NB4 (cell line): ENCODE results near the gene CDRT4.
A peak's percentile ranks its signal among the peaks of the same experiment; 100 is the strongest.
"Not testable (repeated sequence)": the region's sequence is repeated elsewhere in the genome, so short reads cannot be mapped to it uniquely, and the experiment has no call there.

Experiments
- DNase-seq: peaks from one replicate; pipeline ENCODE4 v3.0.0; 2010; ENCODE audit warnings: low read depth
- H3K4me3 ChIP-seq: one replicate; pipeline ENCODE4 v1.5.1; 2011; ENCODE audit warnings: mild to moderate bottlenecking, low read depth, low read length, moderate library complexity
- CTCF ChIP-seq: IDR thresholded peaks from one replicate; pipeline ENCODE4 v1.5.1; 2012; ENCODE audit warnings: low read depth, low read length
- MAX ChIP-seq: IDR thresholded peaks from 2 replicates; pipeline ENCODE4 v1.6.1; 2011; ENCODE audit warnings: low read depth, low read length
- MYC ChIP-seq: IDR thresholded peaks from 2 replicates; pipeline ENCODE4 v1.6.1; 2011; ENCODE audit warnings: low read depth, low read length
- POLR2A ChIP-seq: IDR thresholded peaks from 2 replicates; pipeline ENCODE4 v1.6.1; 2011; ENCODE audit warnings: mild to moderate bottlenecking; ENCODE audit not compliant: insufficient read length; ENCODE audit errors: extremely low read depth

The CDRT4 gene

GRCh38 chr17:15446036-15446435 is 21.4 kb downstream of the CDRT4 start:
- H3K4me3 ChIP-seq: no peak overlapping the region
- TF ChIP-seq CTCF (peak; percentile 23), MAX (no peak)
- DNase-seq: peak; percentile 21

GRCh38 chr17:15444805-15445204 is 22.6 kb downstream of the CDRT4 start:
- DNase-seq: peak; percentile 15
- TF ChIP-seq MAX: no peak
- TF ChIP-seq CTCF: no peak
- no peak for TF ChIP-seq MYC
- TF ChIP-seq POLR2A: no peak
- no peak overlapping the region for H3K4me3 ChIP-seq

GRCh38 chr17:15442311-15443180 is 24.9 kb downstream of the CDRT4 start:
- no peak for DNase-seq
- H3K4me3 ChIP-seq: no peak overlapping the region
- TF ChIP-seq MAX: no peak
- TF ChIP-seq MYC: no peak
- TF ChIP-seq CTCF: no peak
- TF ChIP-seq POLR2A: no peak

GRCh38 chr17:15441315-15441714 is 26.1 kb downstream of the CDRT4 start:
- no peak overlapping the region for H3K4me3 ChIP-seq
- TF ChIP-seq MAX (no peak), MYC (no peak), POLR2A (no peak), CTCF (no peak)
- DNase-seq: no peak

- no peak for TF ChIP-seq MYC
- TF ChIP-seq POLR2A: no peak
- TF ChIP-seq CTCF: no peak
- no peak for TF ChIP-seq MAX
- peak; percentile 16 for DNase-seq
- no peak overlapping the region for H3K4me3 ChIP-seq
These were observed 27.1 kb downstream of the CDRT4 start for GRCh38 chr17:15440347-15440746.

GRCh38 chr17:15439205-15439985 is 28.0 kb downstream of the CDRT4 start:
- not testable (repeated sequence) for DNase-seq, H3K4me3 ChIP-seq
